ENCODE data around the gene HSD17B2.

The HSD17B2 gene

GRCh38 chr16:82046941-82047340 is 11.9 kb downstream of the HSD17B2 start:
- H4K20me1 ChIP-seq (ENCODE audit: insufficient read depth, low read length, poor library complexity, severe bottlenecking) = no peaks in the 10 kb centered on the region
- H3K9me2 ChIP-seq (replicated peaks; ENCODE audit: low read depth, low read length) = no peaks in the 10 kb centered on the region
- H3F3A ChIP-seq (ENCODE audit: low read depth) = no peaks in the 10 kb centered on the region
- H3K4me2 ChIP-seq (ENCODE audit: low read depth, low read length, poor library complexity, severe bottlenecking) = no peak overlapping the region
- no peaks in the 10 kb centered on the region for H3K36me3 ChIP-seq (ENCODE audit: insufficient read depth, low read length)
- TF ChIP-seq EZH2phosphoT487 (IDR thresholded peaks at IDR 0.05; ENCODE audit: borderline replicate concordance) = no peak
- TF ChIP-seq, protein P1, sequence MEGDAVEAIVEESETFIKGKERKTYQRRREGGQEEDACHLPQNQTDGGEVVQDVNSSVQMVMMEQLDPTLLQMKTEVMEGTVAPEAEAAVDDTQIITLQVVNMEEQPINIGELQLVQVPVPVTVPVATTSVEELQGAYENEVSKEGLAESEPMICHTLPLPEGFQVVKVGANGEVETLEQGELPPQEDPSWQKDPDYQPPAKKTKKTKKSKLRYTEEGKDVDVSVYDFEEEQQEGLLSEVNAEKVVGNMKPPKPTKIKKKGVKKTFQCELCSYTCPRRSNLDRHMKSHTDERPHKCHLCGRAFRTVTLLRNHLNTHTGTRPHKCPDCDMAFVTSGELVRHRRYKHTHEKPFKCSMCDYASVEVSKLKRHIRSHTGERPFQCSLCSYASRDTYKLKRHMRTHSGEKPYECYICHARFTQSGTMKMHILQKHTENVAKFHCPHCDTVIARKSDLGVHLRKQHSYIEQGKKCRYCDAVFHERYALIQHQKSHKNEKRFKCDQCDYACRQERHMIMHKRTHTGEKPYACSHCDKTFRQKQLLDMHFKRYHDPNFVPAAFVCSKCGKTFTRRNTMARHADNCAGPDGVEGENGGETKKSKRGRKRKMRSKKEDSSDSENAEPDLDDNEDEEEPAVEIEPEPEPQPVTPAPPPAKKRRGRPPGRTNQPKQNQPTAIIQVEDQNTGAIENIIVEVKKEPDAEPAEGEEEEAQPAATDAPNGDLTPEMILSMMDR (conservative IDR thresholded peaks at IDR 0.05; ENCODE audit: low read length) = no peak
- no peak overlapping the region for H3K9ac ChIP-seq (ENCODE audit: low read depth, low read length, poor library complexity, severe bottlenecking)
- H3K79me2 ChIP-seq (ENCODE audit: insufficient read depth, low read length) = no peaks in the 10 kb centered on the region
- no peaks in the 10 kb centered on the region for H3K9me3 ChIP-seq (ENCODE audit: insufficient read depth, low read depth, low read length)
- H3K27me3 ChIP-seq (ENCODE audit: insufficient read depth, low read length, poor library complexity, severe bottlenecking) = no peaks in the 10 kb centered on the region
- H2AFZ ChIP-seq (ENCODE audit: low read length) = no peak overlapping the region
- H3K4me1 ChIP-seq (ENCODE audit: insufficient read depth, low read length, poor library complexity, severe bottlenecking) = no peaks in the 10 kb centered on the region
- H3K4me3 ChIP-seq (ENCODE audit: low read length, poor library complexity, severe bottlenecking) = no peak overlapping the region

DNA sequence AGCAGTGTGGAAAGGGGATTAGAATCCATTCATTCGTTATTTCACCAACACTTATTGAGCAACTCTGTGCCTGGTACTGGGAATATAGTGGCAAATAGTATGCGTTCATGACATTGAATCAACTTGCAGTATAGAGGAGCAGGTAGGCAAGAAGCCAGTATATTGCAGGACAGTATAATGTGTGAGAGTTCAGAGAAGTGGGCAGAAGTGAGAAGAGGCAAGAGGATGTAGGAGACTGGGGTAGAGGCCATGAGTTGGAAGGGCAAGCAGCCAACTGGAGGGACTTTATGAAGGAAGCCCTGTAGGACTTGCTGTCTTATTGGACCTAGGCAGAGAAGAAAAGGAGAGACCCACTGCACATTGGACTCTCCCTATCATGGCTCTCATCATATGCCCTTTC is 12.3 kb downstream of the HSD17B2 start:
- H2AFZ ChIP-seq (ENCODE audit: low read length) = no peak overlapping the region
- no peaks in the 10 kb centered on the region for H3K79me2 ChIP-seq (ENCODE audit: insufficient read depth, low read length)
- H3K4me1 ChIP-seq (ENCODE audit: insufficient read depth, low read length, poor library complexity, severe bottlenecking) = no peaks in the 10 kb centered on the region
- H4K20me1 ChIP-seq (ENCODE audit: insufficient read depth, low read length, poor library complexity, severe bottlenecking) = no peaks in the 10 kb centered on the region
- TF ChIP-seq, protein P1 (conservative IDR thresholded peaks at IDR 0.05; ENCODE audit: low read length) = no peak
- no peak for TF ChIP-seq EZH2phosphoT487 (IDR thresholded peaks at IDR 0.05; ENCODE audit: borderline replicate concordance)
- no peaks in the 10 kb centered on the region for H3F3A ChIP-seq (ENCODE audit: low read depth)
- H3K9ac ChIP-seq (ENCODE audit: low read depth, low read length, poor library complexity, severe bottlenecking) = no peak overlapping the region
- no peaks in the 10 kb centered on the region for H3K9me2 ChIP-seq (replicated peaks; ENCODE audit: low read depth, low read length)
- no peak overlapping the region for H3K4me2 ChIP-seq (ENCODE audit: low read depth, low read length, poor library complexity, severe bottlenecking)
- no peaks in the 10 kb centered on the region for H3K9me3 ChIP-seq (ENCODE audit: insufficient read depth, low read depth, low read length)
- H3K27me3 ChIP-seq (ENCODE audit: insufficient read depth, low read length, poor library complexity, severe bottlenecking) = no peaks in the 10 kb centered on the region
- H3K4me3 ChIP-seq (ENCODE audit: low read length, poor library complexity, severe bottlenecking) = no peak overlapping the region
- H3K36me3 ChIP-seq (ENCODE audit: insufficient read depth, low read length) = no peaks in the 10 kb centered on the region

- no peak overlapping the region for H2AFZ ChIP-seq (ENCODE audit: low read length)
- no peak overlapping the region for H3K4me2 ChIP-seq (ENCODE audit: low read depth, low read length, poor library complexity, severe bottlenecking)
- H3K9me3 ChIP-seq (ENCODE audit: insufficient read depth, low read depth, low read length) = no peaks in the 10 kb centered on the region
- H3K9ac ChIP-seq (ENCODE audit: low read depth, low read length, poor library complexity, severe bottlenecking) = no peak overlapping the region
- H3K27me3 ChIP-seq (ENCODE audit: insufficient read depth, low read length, poor library complexity, severe bottlenecking) = no peaks in the 10 kb centered on the region
- H3K4me1 ChIP-seq (ENCODE audit: insufficient read depth, low read length, poor library complexity, severe bottlenecking) = no peaks in the 10 kb centered on the region
- H3K36me3 ChIP-seq (ENCODE audit: insufficient read depth, low read length) = no peaks in the 10 kb centered on the region
- H3K4me3 ChIP-seq (ENCODE audit: low read length, poor library complexity, severe bottlenecking) = no peak overlapping the region
- H4K20me1 ChIP-seq (ENCODE audit: insufficient read depth, low read length, poor library complexity, severe bottlenecking) = no peaks in the 10 kb centered on the region
- no peaks in the 10 kb centered on the region for H3K9me2 ChIP-seq (replicated peaks; ENCODE audit: low read depth, low read length)
- TF ChIP-seq EZH2phosphoT487 (IDR thresholded peaks at IDR 0.05; ENCODE audit: borderline replicate concordance) = no peak
- TF ChIP-seq, protein P1 (conservative IDR thresholded peaks at IDR 0.05; ENCODE audit: low read length) = no peak
- no peaks in the 10 kb centered on the region for H3K79me2 ChIP-seq (ENCODE audit: insufficient read depth, low read length)
- H3F3A ChIP-seq (ENCODE audit: low read depth) = no peaks in the 10 kb centered on the region
Measured at GRCh38 chr16:82047787-82048186, 12.7 kb downstream of the HSD17B2 start.

Data from Loucy (cell line).